GM12878 (cell line): ENCODE measurements around the gene MRC2. TPM values are rescaled to one million over a fixed set of nuclear protein-coding genes. Genes with fewer than 3 reads are reported as not detected.

Source experiments
- ATAC-seq: fragments of 200-7000 bp; cut with Tn5 transposase; 3 replicates; pipeline ENCODE4 v1.9.1; 2020; ENCODE audit warnings: mild to moderate bottlenecking, moderate library complexity
- BruUV-seq: library from RNA; stranded (reverse); fragments of 400-500 nt; replicated peaks from 2 replicates; lab custom pipeline; 2021; lab: Mats Ljungman, UMichigan
- CTCF ChIA-PET: fragments of 300-600 bp; sonication (Branson Sonifier 250); formaldehyde crosslinking; extraction: SDS; loops from one replicate; lab custom pipeline; 2021; ENCODE audit warnings: inconsistent platforms; lab: Yijun Ruan, JAX
- POLR2A ChIA-PET: fragments of 350-600 bp; formaldehyde crosslinking; extraction: SDS; loops from one replicate; lab custom pipeline; 2021; ENCODE audit warnings: inconsistent platforms; lab: Charles Lee
- RAD21 ChIA-PET: fragments of 300-600 bp; sonication (Branson Sonifier 250); formaldehyde crosslinking; loops from one replicate; lab custom pipeline; 2023; ENCODE audit warnings: antibody characterized with exemption; ENCODE audit not compliant: unreplicated experiment; lab: Charles Lee
- SMC1A ChIA-PET: fragments of 300-600 bp; sonication (Branson Sonifier 250); formaldehyde crosslinking; loops from one replicate; lab custom pipeline; 2023; ENCODE audit not compliant: unreplicated experiment, uncharacterized antibody; lab: Charles Lee
- DNase-seq: peaks from one replicate; pipeline ENCODE4 v3.0.0-alpha.2; 2011; ENCODE audit warnings: low read depth, low spot score
- FAIRE-seq: peaks from 3 replicates; lab custom pipeline; 2011; peaks lifted over from hg19 to GRCh38; lab: Jason Lieb, UNC
- H2AFZ ChIP-seq: 2 replicates; pipeline ENCODE4 v1.6.0; 2011; ENCODE audit warnings: low read depth, low read length, control low read depth; ENCODE audit not compliant: control insufficient read depth
- H3K27ac ChIP-seq: 2 replicates; pipeline ENCODE4 v1.5.1; 2011; ENCODE audit warnings: control low read depth; ENCODE audit not compliant: control insufficient read depth, insufficient read depth
- H3K27me3 ChIP-seq, 2 experiments: replicated peaks in 1 of 2; 2 replicates each; pipeline versions ENCODE4 v1.6.0 to v1.6.1; 2011; ENCODE audit warnings: low read length in 1 of 2; ENCODE audit not compliant: control insufficient read depth in 2 of 2, insufficient read depth in 2 of 2
- H3K36me3 ChIP-seq, 2 experiments: 2 replicates each; pipeline ENCODE4 v1.5.1; 2011; ENCODE audit warnings: low read length in 1 of 2; ENCODE audit not compliant: control insufficient read depth in 2 of 2, insufficient read depth in 2 of 2
- H3K4me1 ChIP-seq: 2 replicates; pipeline ENCODE4 v1.6.1; 2011; ENCODE audit warnings: mild to moderate bottlenecking, low read length, moderate library complexity, mixed read lengths; ENCODE audit not compliant: control insufficient read depth, insufficient read depth
- H3K4me2 ChIP-seq: 2 replicates; pipeline ENCODE4 v1.6.0; 2011; ENCODE audit warnings: control low read depth; ENCODE audit not compliant: control insufficient read depth, insufficient read depth
- H3K4me3 ChIP-seq: fragments of 200-600 bp; sonication (generic); 2 replicates; pipeline ENCODE4 v1.5.1; 2016
- H3K79me2 ChIP-seq: 2 replicates; pipeline ENCODE4 v1.6.0; 2011; ENCODE audit warnings: low read length; ENCODE audit not compliant: control insufficient read depth, insufficient read depth
- H3K9ac ChIP-seq: 2 replicates; pipeline ENCODE4 v1.8.0; 2011; ENCODE audit warnings: low read length, control low read depth, mixed read lengths; ENCODE audit not compliant: control insufficient read depth, insufficient read depth
- H3K9me3 ChIP-seq: replicated peaks from 3 replicates; pipeline ENCODE4 v1.5.1; 2011; ENCODE audit warnings: mild to moderate bottlenecking, low read length; ENCODE audit not compliant: control insufficient read depth, insufficient read depth
- H4K20me1 ChIP-seq: 2 replicates; pipeline ENCODE4 v1.6.0; 2011; ENCODE audit not compliant: control insufficient read depth, insufficient read depth
- CBX5 ChIP-seq: sonication (generic); IDR thresholded peaks from 2 replicates; pipeline ENCODE4 v1.6.1; 2016; ENCODE audit warnings: low read depth, moderate library complexity, mild to moderate bottlenecking, inconsistent platforms
- CHD1 ChIP-seq: IDR thresholded peaks from 2 replicates; pipeline ENCODE4 v1.6.1; 2012; ENCODE audit warnings: low read depth, low read length, improper control_type of control experiment
- EED ChIP-seq: sonication (generic); IDR thresholded peaks from 2 replicates; pipeline ENCODE4 v1.6.1; 2016; ENCODE audit warnings: antibody characterized with exemption, low read depth
- HCFC1 ChIP-seq: fragments of 150-350 bp; IDR thresholded peaks from 2 replicates; pipeline ENCODE4 v1.6.1; 2014; ENCODE audit warnings: low read length
- IKZF2 ChIP-seq, 2 experiments: fragments of 450-650 bp; IDR thresholded peaks; 2 replicates each; pipeline ENCODE4 v1.6.1; 2017; ENCODE audit warnings: mild to moderate bottlenecking in 2 of 2, moderate library complexity in 2 of 2
- MLLT1 ChIP-seq: fragments of 450-650 bp; IDR thresholded peaks from 2 replicates; pipeline ENCODE4 v1.6.1; 2016; ENCODE audit warnings: mild to moderate bottlenecking
- MYC ChIP-seq: IDR thresholded peaks from 2 replicates; pipeline ENCODE4 v1.6.1; 2011; ENCODE audit warnings: mild to moderate bottlenecking, low read length, moderate library complexity, inconsistent platforms; ENCODE audit not compliant: insufficient read depth, insufficient replicate concordance, insufficient read length, severe bottlenecking
- NFXL1 ChIP-seq: fragments of 450-650 bp; IDR thresholded peaks from 2 replicates; pipeline ENCODE4 v1.6.1; 2017; ENCODE audit warnings: antibody characterized with exemption, mild to moderate bottlenecking, borderline replicate concordance
- RELA ChIP-seq: fragments of 450-650 bp; IDR thresholded peaks from 2 replicates; pipeline ENCODE4 v1.8.0; 2014; ENCODE audit warnings: borderline replicate concordance; ENCODE audit not compliant: partially characterized antibody
- SMC3 ChIP-seq: IDR thresholded peaks from 2 replicates; pipeline ENCODE4 v1.6.1; 2011; ENCODE audit warnings: low read length, improper control_type of control experiment, borderline replicate concordance
- TARDBP ChIP-seq: IDR thresholded peaks from 2 replicates; pipeline ENCODE4 v1.6.1; 2016; ENCODE audit warnings: borderline replicate concordance
- USF2 ChIP-seq: IDR thresholded peaks from 2 replicates; pipeline ENCODE4 v1.6.1; 2011; ENCODE audit warnings: low read depth, low read length, improper control_type of control experiment, borderline replicate concordance
- YY1 ChIP-seq: IDR thresholded peaks from 2 replicates; pipeline ENCODE4 v1.6.1; 2011; ENCODE audit warnings: low read depth, mild to moderate bottlenecking, low read length
- ZNF687 ChIP-seq: fragments of 450-650 bp; IDR thresholded peaks from 2 replicates; pipeline ENCODE4 v1.6.1; 2017; ENCODE audit warnings: mild to moderate bottlenecking, moderate library complexity
- WGBS: methylation state at CpG from one replicate; pipeline ENCODE4 v1.1.6; 2016; ENCODE audit warnings: low lambda C conversion rate; ENCODE audit not compliant: insufficient replicate concordance, insufficient coverage; ENCODE audit errors: missing lambda C conversion rate; 5-methylcytosine and 5-hydroxymethylcytosine counted together
- in situ Hi-C: fragments of 300-500 bp; cut with MboI; formaldehyde crosslinking; loops from 9 replicates; pipeline ENCODE4 v1.14.3; 2018; ENCODE audit warnings: mixed read lengths
- intact Hi-C: fragments of 100-400 bp; cut with micrococcal nuclease; formaldehyde crosslinking; loops from one replicate; pipeline ENCODE4 v1.14.2; 2022; ENCODE audit not compliant: unreplicated experiment
- polyA plus RNA-seq, 11 experiments: library from polyadenylated mRNA; depleted of rRNA in 4 of 11; unstranded in 6 of 11; stranded (reverse) in 5 of 11; fragments of >200 nt; fragmentation: Nextera tagmentation in 4 of 11; fragmentation: Illumina TruSeq in 1 of 11; extraction: Ambion mirVana in 4 of 11; extraction: Trizol in 1 of 11; gene quantifications; 1 replicate in 1 of 11; 2 replicates in 10 of 11; pipeline versions ENCODE4 v1.2.1 to v1.2.3, GENCODE V29; 2011 to 2016; ENCODE audit warnings: inconsistent platforms in 2 of 11, missing spikeins in 2 of 11, low read depth in 1 of 11
- total RNA-seq, 4 experiments: library from RNA; depleted of rRNA in 3 of 4; stranded (reverse); fragments of >200 nt in 3 of 4; fragmentation: Illumina TruSeq in 1 of 4; extraction: Trizol in 1 of 4; gene quantifications; 2 replicates each; pipeline versions ENCODE4 v1.2.1 to v1.2.3, GENCODE V29; 2013 to 2021

Gene MRC2
- total and polyA plus RNA-seq, 10 of the 15 experiments (the other 5 are each of a cell fraction or from before 2014, with no cell fraction given) = 0.04 to 0.96 (median 0.30) TPM; not detected in 1

GRCh38 chr17:62679866-62680377 is 52.5 kb downstream of the MRC2 start:
- ATAC-seq = no peak
- no peak overlapping the region for H3K27ac ChIP-seq
- H3K4me2 ChIP-seq = no peak overlapping the region
- H4K20me1 ChIP-seq = no peaks in the 10 kb centered on the region
- H2AFZ ChIP-seq = no peak overlapping the region
- POLR2A ChIA-PET = no interaction called here
- no peak for TF ChIP-seq ZNF687
- TF ChIP-seq RELA = no peak
- no peak for TF ChIP-seq YY1
- no peak for TF ChIP-seq SMC3
- TF ChIP-seq CBX5 = no peak
- TF ChIP-seq USF2 = no peak
- TF ChIP-seq EED = no peak
- TF ChIP-seq NFXL1 = no peak
- TF ChIP-seq IKZF2 (IDR thresholded peaks at IDR 0.05) = no peak
- TF ChIP-seq CHD1 = no peak
- no peak for TF ChIP-seq MYC
- TF ChIP-seq HCFC1 = no peak
- no peak for TF ChIP-seq MLLT1
- no peak for TF ChIP-seq TARDBP
- TF ChIP-seq, all 136 proteins: peak for 0
- WGBS = 92% methylated on average over 28 of the region's 37 CpGs
- H3K9ac ChIP-seq = no peak overlapping the region
- SMC1A ChIA-PET = no interaction called here
- FAIRE-seq (no peak), DNase-seq (no peak)
- RAD21 ChIA-PET = no interaction called here
- H3K9me3 ChIP-seq = no peaks in the 10 kb centered on the region
- H3K4me1 ChIP-seq = no peaks in the 10 kb centered on the region
- no peaks in the 10 kb centered on the region for H3K27me3 ChIP-seq
- BruUV-seq = no TSS peak
- no peak overlapping the region for H3K4me3 ChIP-seq
- in situ Hi-C loops = no loop called here
- CTCF ChIA-PET = no interaction called here
- intact Hi-C loops = no loop called here
- H3K79me2 ChIP-seq = no peaks in the 10 kb centered on the region
- H3K36me3 ChIP-seq = no peaks in the 10 kb centered on the region
